Measurements from ENCODE around the gene TTL.
"Not testable (repeated sequence)": the region's sequence is repeated elsewhere in the genome, so short reads cannot be mapped to it uniquely, and the experiment has no call there.

TTL gene

DNA sequence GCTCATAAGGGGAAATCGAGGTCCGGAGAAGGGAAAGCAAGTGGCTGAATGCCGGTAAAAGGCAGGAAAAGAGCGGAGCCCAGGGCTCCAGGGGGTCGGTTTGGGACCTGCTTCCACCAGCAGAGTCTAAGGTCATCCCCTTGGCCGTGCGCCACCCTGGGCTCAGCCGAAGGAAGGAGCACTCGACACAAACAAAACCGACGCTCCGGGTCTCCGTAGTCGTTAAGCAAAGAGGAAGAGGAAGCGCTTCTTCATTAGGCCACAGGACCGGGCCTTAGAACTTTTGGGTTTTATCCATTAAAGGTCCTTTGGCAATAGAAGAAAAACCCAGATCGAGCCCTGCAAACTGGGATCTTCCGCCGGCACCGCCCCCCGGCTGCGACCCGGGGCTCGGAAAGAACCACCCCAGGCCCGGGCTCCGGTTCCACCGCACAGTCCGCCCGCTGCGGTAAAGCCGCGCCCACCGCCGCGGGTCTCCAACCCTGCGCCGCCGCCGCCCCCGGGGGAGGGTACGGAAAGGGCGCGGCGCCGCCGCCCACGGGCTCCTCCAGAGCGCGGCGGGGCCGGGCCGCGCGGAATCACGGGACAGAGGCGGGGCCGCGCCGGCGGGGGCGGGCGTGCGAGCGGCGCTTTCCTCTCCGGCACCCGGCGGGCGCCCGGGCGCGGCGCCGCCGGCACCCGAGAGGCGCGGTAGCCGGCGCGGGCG is at the start of gene TTL:
TTL (plus strand) TSS at position 629 of the 706 bp plus-strand sequence. CDS start 189 bp downstream, outside the sequence.
- DNase-seq (ENCODE audit: low read depth): peak; percentile 72

DNA sequence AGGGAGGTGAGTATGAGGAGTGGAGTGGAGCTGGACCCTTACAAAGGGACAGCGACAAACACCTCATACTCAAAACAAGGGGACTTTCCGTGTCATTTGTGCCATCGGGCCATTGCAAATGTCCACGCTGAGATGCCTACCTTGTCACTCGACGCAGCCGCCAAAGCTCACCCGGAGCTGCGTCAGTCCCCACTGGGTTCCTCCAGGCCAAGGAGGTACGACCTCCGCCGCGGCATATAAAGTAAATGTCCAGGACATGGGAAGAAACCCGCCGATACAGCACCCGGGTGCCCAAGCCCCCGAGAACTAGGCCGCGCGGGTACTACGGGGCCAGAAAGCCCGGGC is 49.6 kb upstream of the TTL start:
- not testable (repeated sequence) for DNase-seq (ENCODE audit: low read depth)

DNA sequence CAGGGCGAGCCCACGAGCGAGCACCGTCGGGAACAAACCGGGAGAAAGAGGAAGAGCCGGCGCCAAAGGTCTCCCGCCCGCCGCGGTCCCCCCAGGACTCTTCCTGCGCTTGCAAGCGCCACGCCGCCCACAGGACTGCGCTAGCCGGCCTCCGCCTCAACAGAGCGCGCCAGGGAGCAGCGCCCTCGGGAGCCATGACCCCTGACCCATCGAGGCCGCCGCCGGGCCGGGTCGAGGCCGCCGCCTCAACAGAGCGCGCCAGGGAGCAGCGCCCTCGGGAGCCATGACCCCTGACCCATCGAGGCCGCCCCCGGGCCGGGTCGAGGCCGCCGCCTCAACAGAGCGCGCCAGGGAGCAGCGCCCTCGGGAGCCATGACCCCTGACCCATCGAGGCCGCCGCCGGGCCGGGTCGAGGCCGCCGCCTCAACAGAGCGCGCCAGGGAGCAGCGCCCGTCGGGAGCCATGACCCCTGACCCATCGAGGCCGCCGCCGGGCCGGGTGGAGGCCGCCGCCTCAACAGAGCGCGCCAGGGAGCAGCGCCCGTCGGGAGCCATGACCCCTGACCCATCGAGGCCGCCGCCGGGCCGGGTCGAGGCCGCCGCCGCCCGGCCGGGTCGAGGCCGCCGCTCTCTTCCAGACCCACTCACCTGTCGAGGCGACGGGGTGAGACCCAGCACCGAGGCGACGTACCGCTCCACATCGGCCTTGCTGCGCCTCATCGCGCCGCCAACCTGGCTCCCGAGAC is 49.0 kb upstream of the TTL start:
- not testable (repeated sequence) for DNase-seq (ENCODE audit: low read depth)

DNA sequence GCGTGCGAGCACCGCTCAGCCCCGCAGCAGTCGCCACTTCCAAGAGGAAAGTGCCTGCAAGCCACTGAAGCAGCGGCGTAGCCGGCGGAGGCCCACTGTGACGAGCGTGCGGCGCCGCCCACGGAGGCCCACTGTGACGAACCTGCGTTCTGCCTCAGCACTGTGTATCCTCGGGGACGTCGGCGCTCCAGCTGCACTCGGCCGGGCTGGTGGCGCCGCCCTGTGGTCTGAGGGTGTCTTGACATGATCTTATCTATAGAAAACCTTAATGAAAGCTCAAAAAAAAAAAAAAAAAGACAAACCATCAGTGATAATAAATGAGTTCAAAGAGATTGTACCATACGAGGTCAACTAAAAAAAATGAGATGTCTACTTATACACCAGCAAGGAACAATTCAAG is 48.5 kb upstream of the TTL start, which contains the start of gene RGPD8:
RGPD8 (minus strand) TSS at position 166 of the 400 bp plus-strand sequence. CDS start 192 bp downstream, outside the sequence.
- peak; percentile 84 for DNase-seq (ENCODE audit: low read depth)

DNA sequence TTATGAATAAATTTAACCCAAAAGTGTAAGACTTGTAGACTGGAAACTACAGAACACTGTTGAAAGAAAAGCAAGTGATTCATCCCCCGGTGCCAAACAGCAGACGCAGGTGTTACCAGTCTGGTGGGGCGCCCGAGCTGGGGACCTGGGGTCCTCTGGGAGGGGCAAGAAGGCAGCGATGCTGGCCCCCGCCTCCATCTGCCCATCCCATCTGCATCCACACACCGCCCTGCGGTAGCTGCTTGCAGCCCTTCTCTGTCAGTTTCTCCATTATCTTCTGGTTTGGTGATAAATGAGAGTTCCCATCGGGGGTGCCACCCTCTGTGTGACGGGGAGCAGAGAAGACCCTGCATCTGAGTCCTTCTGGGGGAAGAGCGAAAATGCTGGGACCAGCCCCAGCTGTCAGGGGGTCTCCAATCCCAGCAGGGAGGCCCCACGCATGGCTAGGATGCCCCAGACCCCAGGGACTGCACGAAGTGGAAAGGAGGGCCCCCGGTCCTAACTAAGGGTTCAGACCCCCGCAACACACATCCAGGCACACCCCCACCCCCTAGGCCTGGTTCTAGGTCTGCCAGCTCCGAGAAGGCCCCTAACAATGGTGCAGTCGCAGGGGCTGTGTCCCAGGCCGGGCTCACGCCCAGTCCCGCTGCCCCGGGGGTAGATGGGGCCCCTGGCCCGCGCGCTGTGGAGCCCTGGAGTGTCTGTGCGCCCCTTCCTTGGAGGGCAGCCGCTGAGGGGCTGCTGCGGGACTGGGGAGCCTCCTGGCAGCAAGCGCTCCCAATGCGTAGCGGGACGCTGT is 47.8 kb upstream of the TTL start:
- no peak for DNase-seq (ENCODE audit: low read depth)

DNA sequence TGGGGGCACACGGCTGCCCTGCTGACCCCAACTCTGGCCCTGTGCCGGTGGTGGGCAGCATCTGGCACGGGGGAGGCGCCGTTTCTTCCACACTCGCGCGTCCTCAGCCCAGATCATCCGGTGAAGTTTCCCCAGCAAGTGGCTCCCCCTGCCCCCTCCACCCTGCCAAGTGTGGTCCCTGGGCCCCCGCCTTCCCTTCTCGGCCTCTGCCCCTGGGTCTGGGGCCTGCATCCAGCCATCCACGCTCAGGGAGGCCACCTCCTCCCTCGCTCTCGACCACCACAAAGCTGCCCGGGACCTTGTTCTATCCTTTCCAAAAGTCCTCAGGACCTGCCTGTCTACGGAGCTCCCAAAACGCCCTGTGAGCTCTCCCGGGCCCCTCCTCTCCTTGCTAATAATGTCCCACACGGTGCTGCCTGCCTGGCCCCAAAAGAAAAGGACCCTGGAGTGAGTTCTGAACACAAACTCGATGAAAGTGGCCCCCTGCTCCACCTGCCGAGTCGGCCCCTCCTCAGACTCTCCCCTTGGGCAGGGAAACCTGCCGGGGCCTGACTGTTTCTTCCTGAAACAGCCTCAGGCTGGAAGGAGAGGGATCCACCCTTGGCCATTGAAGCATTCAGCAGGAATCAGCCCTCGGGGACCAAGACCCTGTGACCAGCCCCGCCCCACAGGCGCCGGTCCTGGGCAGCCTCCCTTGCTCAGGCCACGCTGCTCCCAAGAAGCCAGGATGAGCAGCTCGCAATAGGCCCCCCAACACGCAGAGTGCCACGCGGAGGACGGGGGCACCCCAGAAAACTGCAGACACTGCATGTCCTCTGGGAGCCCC is 46.9 kb upstream of the TTL start:
- not testable (repeated sequence) for DNase-seq (ENCODE audit: low read depth)

DNA sequence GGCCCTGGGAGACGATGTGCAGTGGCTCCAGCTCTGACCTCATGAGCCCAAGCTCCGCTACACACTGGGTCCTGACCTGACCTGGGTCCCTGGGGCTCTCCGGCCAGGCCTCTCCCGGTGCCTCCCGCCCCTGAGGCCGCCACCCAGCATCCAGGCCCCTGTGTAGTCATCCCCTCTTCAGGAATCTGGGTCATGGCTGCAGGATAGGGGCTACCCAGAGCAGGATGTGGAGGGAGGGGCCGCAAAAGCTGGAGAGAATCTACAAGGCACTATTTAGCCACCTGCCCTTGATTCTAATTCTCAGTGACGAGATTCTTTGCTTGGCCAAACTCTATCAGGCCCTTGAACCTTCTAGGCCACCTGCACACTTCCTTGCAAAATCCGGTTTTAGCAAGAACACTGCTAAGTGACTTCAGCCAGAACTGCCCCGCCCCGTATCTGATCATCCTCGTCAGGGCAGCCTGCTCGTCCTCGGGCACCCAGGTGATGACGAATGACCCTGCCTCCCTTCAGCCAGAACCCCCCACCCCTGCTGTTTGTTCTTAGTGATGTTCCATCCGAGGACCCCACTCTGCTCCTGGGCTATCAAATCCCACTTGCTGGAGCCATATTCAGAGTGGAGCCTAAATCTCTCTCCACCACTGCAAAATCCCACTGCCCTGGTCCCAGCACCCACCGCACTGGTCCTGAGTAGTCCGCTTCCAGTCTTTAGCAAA is 46.1 kb upstream of the TTL start:
- DNase-seq (ENCODE audit: low read depth): not testable (repeated sequence)

DNA sequence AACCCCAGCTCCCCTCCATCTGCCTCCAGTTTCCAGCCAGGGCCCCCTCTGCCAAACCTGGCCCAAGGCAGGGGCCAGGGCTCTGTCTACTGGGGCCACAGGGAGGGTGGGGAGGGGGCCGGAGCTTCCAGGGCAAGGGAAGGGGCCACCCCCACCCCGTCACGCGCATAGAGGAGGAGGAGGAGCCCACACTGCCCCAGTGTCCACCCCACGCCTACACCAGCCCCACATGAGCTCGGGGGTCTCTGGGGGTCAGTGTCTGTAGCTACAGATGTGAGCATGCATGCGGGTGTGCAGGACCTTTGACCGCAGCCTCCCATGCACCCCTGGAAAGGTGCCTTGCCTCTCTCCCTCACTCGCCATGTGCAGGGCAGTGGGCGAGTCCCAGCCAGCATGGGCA is 45.0 kb upstream of the TTL start:
- not testable (repeated sequence) for DNase-seq (ENCODE audit: low read depth)

DNA sequence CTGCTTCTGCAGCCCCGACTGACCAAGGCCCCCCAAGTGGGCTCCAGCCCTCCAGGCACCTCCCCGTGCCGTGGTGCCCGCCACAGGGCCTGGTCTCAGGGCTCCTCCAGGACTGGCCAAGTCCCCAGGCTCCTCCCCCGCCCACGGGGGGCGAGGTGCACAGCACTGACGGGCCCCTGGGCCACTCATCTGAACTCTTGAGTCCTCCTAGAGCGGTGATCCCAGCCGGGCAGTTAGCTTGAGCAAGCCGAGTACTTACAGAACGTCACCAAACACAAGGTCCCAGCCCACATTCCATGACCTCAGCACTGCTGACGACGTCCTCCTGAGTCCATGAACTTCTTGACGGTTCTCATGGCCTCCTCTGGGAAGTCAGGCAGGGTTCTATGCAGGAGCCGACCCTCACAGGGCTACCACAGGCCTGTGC is 44.5 kb upstream of the TTL start:
- DNase-seq (ENCODE audit: low read depth): not testable (repeated sequence)

DNA sequence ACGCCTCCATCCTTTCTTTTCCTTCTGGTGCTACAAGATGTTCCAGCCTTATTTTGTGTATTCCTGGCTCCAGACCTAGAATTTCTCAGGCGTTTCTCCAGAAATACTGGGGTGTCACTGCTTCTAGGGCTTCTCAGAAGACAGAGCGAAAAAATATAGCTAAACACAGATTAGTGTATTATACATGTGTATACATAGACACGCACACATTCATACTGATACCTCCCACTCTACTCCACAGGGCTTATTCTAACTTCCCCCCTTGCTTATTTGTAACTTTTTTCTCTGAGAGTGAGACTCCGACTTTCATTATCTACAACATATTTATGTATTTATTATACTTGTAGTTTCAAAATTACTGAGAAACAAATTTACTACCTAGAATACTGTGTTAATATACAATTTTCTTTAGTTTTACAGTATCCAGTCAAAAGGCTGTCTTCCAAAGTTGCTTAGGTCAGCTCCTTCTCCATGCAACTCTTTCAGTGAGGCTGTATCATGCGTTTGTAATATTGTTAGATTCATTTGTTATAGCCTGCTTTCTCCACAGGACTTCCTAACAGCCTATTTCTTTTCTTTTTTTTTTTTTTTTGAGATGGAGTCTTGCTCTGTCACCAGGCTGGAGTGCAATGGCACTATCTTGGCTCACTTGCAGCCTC is 43.2 kb upstream of the TTL start:
- not testable (repeated sequence) for DNase-seq (ENCODE audit: low read depth)

DNA sequence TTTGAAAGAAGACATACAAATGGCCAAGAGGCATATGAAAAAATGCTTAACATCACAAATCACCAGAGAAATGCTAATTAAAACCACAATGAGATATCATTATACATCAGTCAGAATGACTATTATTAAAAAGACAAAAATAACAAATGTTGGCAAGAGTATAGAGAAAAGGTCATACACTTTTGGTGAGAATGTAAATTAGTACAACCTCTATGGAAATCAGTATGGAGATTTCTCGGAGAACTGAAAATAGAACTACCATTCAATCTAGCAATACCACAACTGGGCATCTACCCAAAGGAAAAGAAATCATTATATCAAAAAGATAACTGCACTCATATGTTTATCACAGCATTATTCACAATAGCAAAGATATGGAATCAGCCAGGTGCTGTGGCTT is 37.7 kb upstream of the TTL start:
- DNase-seq (ENCODE audit: low read depth): not testable (repeated sequence)

DNA sequence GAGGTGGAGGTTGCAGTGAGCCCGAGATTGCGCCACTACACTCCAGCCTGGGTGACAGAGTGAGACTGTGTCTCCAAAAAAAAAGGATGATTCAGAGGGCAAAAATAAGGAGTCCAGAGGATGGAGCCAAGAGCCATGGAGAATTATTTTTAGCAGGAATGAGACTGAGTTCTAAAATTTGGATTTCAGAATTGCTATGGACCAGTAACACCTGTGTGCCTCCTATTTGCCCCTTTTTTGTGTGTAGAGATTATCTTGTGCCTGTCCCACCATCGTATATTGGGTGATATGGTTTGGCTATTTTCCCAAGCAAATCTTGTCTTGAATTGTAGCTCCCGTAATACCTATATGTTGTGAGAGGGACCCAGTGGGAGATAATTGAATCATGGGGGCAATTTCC is 32.1 kb upstream of the TTL start:
- DNase-seq (ENCODE audit: low read depth): no peak

DNA sequence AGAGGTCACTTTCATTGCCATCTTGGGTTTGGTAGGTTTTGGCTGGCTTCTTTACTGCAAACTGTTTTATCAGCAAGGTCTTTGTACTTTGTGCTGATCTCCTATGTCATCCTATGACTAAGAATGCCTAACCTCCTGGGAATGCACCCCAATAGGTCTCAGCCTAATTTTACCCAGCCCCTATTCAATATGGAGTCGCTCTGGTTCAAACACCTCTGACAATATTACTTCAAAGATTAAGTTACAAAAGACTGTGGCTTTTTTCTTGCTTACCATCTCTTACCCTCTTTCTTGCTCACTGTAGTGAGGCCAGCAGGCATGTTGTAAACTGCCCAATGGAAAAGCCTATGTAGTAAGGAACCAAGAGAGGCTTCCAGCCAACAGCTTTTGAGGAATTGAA is 30.6 kb upstream of the TTL start:
- no peak for DNase-seq (ENCODE audit: low read depth)

DNA sequence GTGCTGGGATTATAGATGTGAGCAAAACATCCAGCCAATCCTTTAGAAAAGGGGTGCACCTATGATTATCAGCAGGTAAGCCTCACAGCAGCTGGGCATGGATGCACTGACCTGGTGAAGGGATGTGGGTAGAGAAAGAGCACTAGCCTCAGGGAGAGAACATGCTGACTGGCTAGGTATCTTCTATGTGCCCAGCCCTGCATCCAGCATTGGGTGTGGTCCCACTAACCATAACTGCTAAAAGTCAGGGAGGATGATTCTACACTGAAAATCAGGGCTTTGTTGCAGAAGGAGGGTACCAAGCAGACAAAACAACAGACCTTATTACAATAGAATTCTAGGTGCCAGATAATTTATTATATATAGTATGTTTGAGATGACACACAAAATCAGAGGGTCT is 27.4 kb upstream of the TTL start:
- no peak for DNase-seq (ENCODE audit: low read depth)

DNA sequence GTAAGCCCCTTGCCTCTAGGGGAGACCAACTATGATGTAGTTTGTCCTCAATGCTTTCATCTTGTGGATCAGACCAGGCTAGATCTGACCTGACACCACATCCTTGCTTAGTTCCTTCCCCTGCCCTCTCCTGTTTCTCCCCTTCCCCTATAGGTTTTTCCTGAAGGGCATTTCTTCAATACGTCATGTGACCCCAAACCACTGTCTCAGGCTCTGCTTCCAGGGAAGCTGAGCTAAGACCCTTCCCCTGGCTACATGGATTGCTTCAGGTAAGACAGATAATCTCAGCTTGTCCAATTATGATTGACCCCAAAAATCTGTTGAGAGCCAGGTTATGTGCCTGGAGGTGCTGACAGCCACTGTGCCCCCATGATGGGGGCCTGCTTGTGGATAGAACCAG is 22.6 kb upstream of the TTL start:
- no peak for DNase-seq (ENCODE audit: low read depth)

DNA sequence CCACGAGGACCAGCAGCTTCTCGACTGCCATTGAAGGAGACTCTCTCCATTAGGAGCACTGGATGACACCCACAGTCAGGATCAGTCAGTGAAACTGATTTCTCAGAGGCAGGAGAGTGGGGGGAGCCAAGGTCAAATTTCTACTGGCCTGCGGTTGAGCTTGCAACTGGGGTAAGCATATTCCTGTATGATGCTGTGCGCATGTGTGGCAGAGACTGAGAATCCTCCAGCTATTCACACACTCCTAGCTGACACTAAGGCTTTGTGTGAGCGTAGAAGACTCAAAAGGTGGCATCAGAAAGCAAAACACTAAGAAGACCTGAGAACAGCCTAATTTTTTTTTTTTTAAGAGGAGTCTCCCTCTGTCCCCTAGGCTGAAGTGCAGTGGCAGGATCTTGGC is 19.8 kb upstream of the TTL start:
- no peak for DNase-seq (ENCODE audit: low read depth)

DNA sequence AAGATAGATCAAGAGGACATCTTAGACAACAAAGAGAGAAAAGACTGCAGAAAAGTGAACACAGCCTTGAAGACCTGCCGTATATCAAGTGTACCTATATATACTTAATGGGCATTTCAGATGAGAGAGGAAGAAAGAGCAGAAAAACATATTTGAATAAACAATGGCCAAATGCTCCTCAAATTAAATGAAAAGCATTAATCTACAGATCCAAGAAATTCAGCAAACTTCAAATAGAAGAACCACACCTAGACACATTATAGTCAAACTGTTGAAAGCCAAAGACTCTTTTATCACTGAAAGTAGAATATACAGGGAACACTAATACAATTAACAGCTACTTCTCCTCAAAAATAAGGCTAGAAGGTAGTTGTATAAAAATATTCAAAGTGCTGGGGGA is 18.7 kb upstream of the TTL start:
- DNase-seq (ENCODE audit: low read depth): no peak

DNA sequence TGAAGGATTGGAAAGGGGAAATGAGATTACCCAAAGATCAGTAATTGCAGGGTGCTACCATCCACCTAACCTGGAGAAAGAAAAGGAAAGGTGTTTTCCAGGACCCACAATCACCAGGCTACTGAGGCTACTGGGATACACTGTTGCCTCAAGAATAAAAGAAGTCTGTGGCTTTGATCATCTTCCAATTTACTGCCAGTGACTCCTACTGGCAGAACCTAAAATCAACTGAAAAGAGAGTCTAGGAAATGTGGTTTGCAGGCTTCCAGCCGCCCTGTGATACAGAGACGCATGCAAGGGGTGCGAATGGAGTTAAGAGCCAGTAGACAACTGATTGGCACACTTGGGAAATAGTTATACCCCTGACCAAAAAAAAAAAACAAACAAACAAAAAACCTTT is 16.6 kb upstream of the TTL start:
- DNase-seq (ENCODE audit: low read depth): no peak

DNA sequence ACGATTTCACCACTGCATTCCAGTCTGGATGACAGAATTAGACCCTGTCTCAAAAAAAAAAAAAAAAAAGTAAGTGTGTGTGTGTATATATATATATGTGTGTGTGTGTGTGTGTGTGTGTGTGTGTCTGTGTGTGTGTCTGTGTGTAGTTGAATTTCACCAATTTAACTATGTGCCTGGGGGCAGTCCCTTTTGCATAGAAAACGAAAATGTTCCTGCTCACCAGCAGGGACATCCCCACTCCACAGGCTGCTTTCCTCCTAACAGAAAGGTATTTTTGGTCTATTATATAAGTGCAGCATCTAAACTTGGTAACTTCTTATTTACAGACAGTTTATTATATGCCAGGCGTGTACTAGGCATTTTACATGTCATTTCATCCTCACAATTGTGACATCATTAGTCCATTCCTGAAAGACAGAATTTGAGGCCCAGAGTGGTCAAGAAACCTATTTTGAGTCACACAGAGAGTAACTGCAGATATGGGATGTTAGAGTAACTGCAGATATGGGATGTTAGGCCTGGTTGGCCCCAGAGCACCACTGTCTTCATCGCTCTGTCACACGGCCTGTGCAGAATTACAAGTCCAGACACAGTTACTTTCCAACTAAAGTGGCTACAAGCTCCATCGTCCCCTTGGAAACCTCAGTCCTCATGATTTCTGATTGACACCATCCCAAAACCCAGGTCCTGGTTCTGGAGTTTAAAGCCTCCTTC is 9.3 kb upstream of the TTL start:
- DNase-seq (ENCODE audit: low read depth): no peak

All from activated T-cell treated with anti-CD3 and anti-CD28 coated beads for 1 hour (primary cell).